Left renal pelvis (tissue), 4 donors: Measurements from ENCODE around the gene SLC25A4. TPM values are rescaled to one million over a fixed set of nuclear protein-coding genes. Genes with fewer than 3 reads are reported as not detected.
"Not testable (repeated sequence)": the region's sequence is repeated elsewhere in the genome, so short reads cannot be mapped to it uniquely, and the experiment has no call there.

Experiments used
- DNase-seq, 4 donors: peaks; one replicate each; pipeline ENCODE4 v3.0.0-alpha.2; 2013; ENCODE audit warnings: low read depth in 4 of 4, low spot score in 3 of 4
- polyA plus RNA-seq, 4 donors: library from polyadenylated mRNA; unstranded; fragments of 120-200 nt; gene quantifications; one replicate each; pipeline ENCODE4 v1.2.1, GENCODE V29; 2013; ENCODE audit not compliant: insufficient read length in 4 of 4

SLC25A4 gene
- polyA plus RNA-seq, 4 donors, result 16.7 to 47.3 (median 43.7) TPM

DNA sequence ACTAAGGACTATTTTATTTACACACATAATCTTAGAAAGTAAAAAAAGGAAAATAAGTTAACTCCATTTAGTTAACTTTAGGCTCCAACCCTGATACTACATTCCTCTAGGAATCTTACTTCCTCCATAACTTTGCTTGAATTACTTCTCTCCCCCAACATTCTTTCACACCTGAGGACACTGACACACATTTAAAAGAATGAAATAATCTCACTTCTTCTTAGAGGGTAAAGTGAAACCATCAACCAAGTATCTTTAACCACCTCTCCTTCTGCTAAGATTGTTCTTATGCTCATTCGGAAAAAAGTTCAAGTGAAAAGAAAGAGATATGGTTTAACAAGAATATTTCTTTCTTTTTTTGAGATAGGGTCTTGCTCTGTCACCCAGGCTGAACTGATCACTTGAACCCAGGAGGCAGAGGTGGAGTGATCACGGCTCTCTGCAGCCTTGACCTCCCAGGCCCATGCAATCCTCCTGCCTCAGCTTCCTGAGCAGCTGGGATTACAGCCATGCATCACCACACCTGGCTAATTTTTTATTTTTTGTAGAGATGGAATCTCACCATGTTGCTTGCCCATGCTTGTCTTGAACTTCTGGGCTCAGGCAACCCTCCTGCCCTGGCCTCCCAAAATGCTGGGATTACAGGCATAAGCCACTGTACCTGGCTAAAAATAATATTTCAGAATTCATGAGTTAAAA lies 28.5 kb downstream of the SLC25A4 start:
- no peak for DNase-seq

DNA sequence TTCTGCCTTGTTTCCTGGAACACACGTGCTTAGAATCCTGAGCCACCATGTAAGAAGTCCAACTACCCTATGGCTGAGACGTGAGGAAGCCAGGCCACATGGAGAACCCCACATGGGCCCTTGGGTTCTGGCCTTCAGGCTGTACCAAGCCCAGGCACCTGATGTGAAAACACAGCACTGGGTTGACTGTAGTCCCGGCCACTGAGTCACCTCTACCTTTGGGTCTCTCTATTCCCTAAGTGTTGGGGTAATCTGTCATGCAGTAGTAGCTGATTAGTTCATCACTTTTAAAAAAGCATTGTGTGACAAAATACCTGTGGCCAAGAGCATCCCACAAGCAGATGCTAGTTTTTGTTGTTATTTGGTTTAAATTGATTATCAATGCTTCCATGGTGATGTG lies 36.4 kb downstream of the SLC25A4 start:
- no peak for DNase-seq

DNA sequence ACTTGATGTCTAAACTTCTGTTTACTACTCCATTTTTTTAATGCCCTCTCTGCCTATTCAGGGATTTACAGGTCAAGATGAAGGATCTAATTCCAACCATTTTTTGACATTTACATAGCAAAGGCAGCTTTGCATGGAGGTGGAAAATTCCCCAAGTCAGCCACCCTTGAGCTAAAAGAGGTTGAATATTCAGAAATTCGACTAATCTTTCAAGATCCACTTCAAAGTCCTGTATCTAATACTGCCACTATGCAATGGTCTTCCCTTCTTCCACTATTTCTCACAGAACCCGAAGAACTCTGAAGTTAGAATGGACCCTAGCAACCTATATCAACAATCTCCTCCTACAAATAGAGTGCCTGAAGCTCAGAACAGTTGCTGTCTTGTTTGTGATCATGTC lies 39.2 kb downstream of the SLC25A4 start:
- DNase-seq, result no peak

DNA sequence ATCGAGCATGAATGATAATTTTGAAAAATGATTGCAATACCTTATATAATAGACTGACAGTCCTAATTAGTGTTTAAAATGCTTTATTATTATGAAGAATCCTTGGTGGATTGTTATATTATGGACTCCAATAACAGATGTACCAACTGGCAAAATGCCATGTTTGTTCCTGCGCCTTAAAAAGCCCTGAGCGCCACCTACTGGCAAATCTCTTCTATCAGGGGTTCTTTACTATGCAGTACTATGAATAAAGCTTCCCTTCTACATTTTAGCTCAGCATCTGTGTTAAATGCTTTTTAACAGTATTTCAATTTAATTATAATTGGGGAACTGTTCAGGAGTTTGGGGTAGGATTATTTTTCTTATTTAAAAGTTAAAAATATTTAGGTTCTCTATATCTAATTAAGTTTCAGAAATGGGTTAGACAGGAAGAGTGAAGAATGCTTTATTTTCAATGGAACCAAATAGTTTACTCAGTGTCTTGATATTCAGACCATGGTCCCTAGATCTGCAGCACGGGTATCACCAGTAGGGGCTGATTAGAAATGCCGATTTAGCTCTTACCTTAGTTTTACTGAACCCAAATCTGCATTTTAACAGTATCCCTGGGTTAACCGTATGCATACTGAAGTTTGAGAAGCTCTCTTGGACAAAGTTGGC lies 40.7 kb downstream of the SLC25A4 start:
- peak in 3 of 4 donors; percentile 64 to 79 (median 73) for DNase-seq

GRCh38 chr4:185186769-185187168 lies 43.7 kb downstream of the SLC25A4 start:
- no peak for DNase-seq

GRCh38 chr4:185189606-185190305 lies 46.7 kb downstream of the SLC25A4 start:
- no peak for DNase-seq

GRCh38 chr4:185190306-185190856 lies 47.3 kb downstream of the SLC25A4 start:
- DNase-seq, result no peak

- no peak for DNase-seq
These were observed 49.0 kb downstream of the SLC25A4 start for GRCh38 chr4:185192059-185192458.

DNA sequence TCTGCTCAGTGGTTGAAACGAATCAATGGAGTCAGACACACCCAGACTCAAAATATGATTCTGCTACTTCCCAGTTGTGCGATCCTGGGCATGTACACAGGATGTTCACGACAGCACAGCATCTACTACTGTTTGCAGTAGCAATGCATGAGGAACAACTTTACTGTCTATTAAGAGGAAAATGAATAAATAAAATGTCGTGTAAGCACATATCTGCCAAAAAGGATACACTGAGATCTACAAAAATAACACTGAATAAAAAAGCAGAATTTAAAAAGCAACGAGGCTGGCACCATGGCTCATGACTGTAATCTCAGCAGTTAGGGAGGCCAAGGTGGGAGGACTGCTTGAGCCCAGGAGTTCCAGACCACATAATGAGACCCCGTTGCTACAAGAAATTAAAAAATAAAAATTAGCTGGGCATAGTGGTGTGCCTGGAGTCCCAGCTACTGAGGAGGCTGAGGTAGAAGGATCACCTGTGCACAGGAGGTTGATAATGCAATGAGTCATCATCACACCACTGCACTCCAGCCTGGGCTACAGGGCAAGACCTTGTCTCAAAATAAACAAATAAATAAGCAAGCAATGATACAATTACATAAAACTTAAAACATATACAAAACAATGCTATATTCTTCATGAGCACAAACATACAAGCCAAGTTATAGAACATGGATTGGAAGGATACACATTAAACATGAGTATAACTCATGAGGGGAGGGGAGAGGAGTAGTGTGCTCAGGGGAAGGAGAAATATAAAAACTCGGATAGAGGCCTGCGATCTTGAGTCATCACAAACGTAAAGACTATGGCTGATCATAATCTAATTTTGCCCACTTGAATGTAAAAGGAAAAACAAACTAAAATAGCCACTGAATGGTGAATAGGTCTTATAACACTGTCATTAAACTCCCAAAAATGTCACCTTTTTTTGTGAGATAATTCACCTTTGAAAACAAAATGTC lies 52.1 kb downstream of the SLC25A4 start:
- DNase-seq, result no peak

GRCh38 chr4:185196437-185196836 lies 53.4 kb downstream of the SLC25A4 start:
- DNase-seq, result no peak

- not testable (repeated sequence) for DNase-seq
These were observed 55.1 kb downstream of the SLC25A4 start for GRCh38 chr4:185198189-185198588.

Other genes starting within 250 kb of the SLC25A4 start
- not detected for gene HELT, start 124.8 kb upstream of the SLC25A4 start, polyA plus RNA-seq
- 10 to 100 TPM; 41.4 to 62.1 (median 47.4) TPM for gene CFAP97, start 60.7 kb downstream of the SLC25A4 start, polyA plus RNA-seq
- gene SNX25, start 66.3 kb downstream of the SLC25A4 start, polyA plus RNA-seq, result 10 to 100 TPM; 15.4 to 25.5 (median 24.3) TPM